ENCODE measurements around the gene UBC.
A peak's percentile ranks its signal among the peaks of the same experiment; 100 is the strongest.
"Not testable (repeated sequence)": the region's sequence is repeated elsewhere in the genome, so short reads cannot be mapped to it uniquely, and the experiment has no call there.

Gene UBC

GRCh38 chr12:124913474-124914391 lies 717 bp downstream of the UBC start:
- DNase-seq, result no peak

GRCh38 chr12:124912529-124913287 lies 1.7 kb downstream of the UBC start:
- not testable (repeated sequence) for DNase-seq

- DNase-seq, result not testable (repeated sequence)
Measured at GRCh38 chr12:124911521-124911920, 2.9 kb downstream of the UBC start.

- DNase-seq, result no peak
Measured at GRCh38 chr12:124910561-124911478, 3.6 kb downstream of the UBC start.

GRCh38 chr12:124909831-124910560 lies 4.5 kb downstream of the UBC start:
- no peak for DNase-seq

GRCh38 chr12:124906606-124907261 lies 7.7 kb downstream of the UBC start:
- no peak for DNase-seq

GRCh38 chr12:124904306-124905098 lies 9.9 kb downstream of the UBC start:
- DNase-seq, result peak; percentile 90

- DNase-seq, result no peak
Measured at GRCh38 chr12:124902916-124903315, 11.5 kb downstream of the UBC start.

GRCh38 chr12:124901003-124901402 lies 13.4 kb downstream of the UBC start:
- DNase-seq, result no peak

GRCh38 chr12:124900345-124900795 lies 14.1 kb downstream of the UBC start:
- DNase-seq, result peak; percentile 21

- DNase-seq, result no peak
Measured at GRCh38 chr12:124898923-124899294, 15.5 kb downstream of the UBC start.

GRCh38 chr12:124898200-124898922 lies 16.1 kb downstream of the UBC start:
- peak; percentile 31 for DNase-seq

- DNase-seq, result no peak
Measured at GRCh38 chr12:124896461-124896860, 18.0 kb downstream of the UBC start.

GRCh38 chr12:124893792-124894516 lies 20.5 kb downstream of the UBC start:
- no peak for DNase-seq

GRCh38 chr12:124888260-124888659 lies 26.2 kb downstream of the UBC start:
- DNase-seq, result no peak

- not testable (repeated sequence) for DNase-seq
Measured at GRCh38 chr12:124887766-124888165, 26.7 kb downstream of the UBC start.

- peak; percentile 81 for DNase-seq
Measured at GRCh38 chr12:124884587-124885438, 29.6 kb downstream of the UBC start.
